ENCODE measurements around the gene BMP8A.

The BMP8A gene

GRCh38 chr1:39573736-39574624 lies 82.5 kb downstream of the BMP8A start:
- DNase-seq: no peak

GRCh38 chr1:39574646-39575045 lies 83.2 kb downstream of the BMP8A start:
- no peak for DNase-seq

All from NCI-H1694 (cell line).